Activated T-cell treated with anti-CD3 and anti-CD28 coated beads for 24 hours (primary cell): ENCODE results near the gene RASA3.
"Not testable (repeated sequence)": the region's sequence is repeated elsewhere in the genome, so short reads cannot be mapped to it uniquely, and the experiment has no call there.

ENCODE experiments used
- DNase-seq: peaks from one replicate; pipeline ENCODE4 v3.0.0-alpha.2; 2020; ENCODE audit warnings: low read depth

Gene RASA3

GRCh38 chr13:114155926-114156883 lies 23.8 kb upstream of the RASA3 start:
- DNase-seq: no peak

DNA sequence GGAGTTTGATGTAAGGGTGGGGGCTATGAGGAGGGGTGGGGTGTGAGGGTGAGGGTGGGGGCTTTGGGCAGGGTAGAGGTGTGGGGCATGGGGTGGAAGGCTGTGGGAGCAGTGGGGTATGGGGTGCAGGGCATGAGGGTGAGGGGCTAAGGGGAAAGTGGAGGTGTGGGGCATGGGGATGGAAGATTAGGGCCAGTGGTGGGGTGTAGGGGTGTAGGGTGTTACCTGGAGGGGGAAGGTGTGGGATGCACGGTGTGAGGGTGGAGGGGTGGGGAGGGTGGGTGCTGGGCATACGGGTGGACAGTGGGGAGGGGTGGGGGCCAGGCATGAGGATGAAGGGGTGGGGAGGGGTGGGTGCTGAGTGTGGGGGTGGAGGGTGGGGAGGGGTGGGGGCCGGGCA lies 22.9 kb upstream of the RASA3 start:
- no peak for DNase-seq

GRCh38 chr13:114154476-114154875 lies 22.1 kb upstream of the RASA3 start:
- no peak for DNase-seq

DNA sequence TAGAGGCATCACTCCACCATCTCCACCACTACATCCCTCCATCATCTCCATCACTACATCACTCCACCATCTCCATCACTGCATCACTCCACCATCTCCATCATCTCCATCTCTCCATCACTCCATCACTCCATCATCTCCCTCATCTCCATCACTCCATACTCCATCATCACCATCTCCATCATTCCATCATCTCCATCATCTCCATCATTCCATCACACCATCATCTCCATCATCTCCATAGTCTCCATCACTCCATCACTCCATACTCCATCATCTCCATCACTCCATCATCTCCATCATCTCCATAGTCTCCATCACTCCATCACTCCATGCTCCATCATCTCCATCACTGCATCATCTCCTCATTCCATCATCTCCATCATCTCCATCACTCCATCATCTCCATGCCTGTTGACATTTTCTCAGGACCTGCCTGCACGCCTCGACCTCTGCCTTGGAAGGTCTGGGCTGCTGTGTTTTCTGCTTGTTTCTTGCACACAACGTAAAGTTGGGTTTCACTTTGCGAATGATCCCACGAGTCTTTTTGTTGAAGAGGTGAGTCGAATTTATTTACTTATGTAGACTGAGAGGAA lies 21.2 kb upstream of the RASA3 start:
- no peak for DNase-seq

DNA sequence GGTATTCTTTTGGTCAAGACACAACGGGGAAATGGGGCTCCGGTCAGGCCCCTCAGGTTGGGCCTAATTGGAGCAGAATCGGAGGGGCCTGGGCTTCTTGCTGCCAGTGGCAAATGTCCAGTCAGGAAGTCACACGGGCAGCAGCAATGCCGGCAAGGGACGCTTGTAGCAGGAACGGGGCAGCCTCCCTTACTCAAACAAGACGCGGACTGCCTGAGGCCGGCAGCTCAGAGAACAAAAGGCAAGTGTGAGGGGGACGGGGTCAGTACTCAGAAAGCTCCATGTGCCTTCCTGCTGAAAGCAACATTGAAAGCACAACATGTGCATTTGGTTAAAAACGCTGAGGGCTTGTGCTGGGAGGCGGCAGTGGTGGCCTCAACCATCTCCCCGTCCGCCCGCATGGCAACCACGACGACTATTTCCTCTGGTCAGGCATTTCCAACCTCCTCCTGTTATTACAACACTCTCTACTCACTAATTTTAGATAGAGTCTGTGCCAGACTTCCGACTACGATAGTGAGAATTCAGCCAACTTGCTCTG lies 20.5 kb upstream of the RASA3 start:
- DNase-seq: no peak

GRCh38 chr13:114152285-114152645 lies 19.8 kb upstream of the RASA3 start:
- no peak for DNase-seq

DNA sequence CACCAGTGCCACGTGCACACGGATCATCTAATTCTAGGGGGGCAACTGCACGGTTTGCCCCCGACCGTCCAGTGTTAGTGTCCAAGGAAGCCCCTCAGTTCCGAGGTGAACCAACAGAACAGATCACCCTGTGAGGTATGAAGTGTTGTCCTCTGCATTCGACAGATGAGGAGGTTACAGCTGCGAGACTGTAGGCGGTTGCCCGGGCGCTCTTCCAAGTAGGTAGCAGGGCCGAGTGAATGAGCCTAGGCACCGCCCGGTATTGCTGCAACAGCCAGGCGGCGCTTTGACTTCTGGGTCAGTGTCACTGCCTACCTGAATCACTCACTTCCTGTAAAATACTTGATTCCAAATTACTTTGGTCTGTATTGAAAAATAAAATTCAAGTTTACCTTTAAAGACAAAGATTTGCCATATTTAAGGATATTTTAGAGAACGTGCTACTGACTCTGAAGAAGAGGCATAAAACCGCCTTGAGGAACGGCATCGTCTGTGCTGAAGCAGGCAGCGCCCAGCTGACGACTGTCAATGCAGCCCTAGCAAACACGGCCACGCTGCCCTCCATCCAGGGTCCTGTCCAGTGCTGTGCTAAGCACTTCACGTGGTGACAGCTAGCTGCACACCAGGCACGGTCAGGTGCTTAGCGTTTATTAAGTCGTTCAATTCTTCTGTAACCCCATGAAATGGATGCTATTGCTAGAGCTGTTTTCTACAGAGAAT lies 19.3 kb upstream of the RASA3 start:
- peak; percentile 30 for DNase-seq

DNA sequence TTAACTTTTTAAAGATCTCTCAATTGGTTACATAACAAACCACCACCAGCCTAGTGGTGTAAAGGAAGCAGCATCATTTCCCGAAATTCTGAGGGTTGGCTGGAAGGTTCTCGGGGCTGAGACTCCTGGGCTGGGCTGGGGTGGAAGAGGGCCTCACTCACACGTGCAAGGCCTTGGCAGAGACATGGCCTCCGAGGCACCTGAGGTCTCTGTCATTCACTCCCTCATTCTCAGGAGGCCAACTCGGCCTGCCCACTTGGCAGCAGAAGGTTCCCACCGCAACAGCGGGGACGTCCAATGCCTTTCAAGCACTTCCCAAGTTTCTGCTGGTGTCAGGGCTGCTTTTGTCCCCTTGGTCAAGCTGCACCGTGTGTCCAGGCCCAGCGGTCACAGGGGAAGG lies 18.6 kb upstream of the RASA3 start:
- no peak for DNase-seq

GRCh38 chr13:114149774-114150740 lies 17.6 kb upstream of the RASA3 start:
- DNase-seq: no peak

DNA sequence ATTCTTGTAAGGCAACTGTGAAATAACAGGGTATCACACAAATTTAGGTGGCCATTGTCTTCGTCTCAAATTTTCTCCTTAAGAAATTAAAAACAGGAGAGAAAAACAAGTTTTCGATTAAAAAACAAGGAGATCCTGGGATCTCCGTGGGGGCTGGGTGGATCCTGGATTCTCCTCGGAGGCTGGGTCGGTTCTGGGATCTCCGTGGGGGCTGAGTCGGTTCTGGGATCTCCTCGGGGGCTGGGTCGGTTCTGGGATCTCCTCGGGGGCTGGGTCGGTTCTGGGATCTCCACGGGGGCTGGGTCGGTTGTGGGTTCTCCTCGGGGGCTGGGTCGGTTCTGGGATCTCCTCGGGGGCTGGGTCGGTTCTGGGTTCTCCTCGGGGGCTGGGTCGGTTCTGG lies 16.5 kb upstream of the RASA3 start:
- DNase-seq: not testable (repeated sequence)

DNA sequence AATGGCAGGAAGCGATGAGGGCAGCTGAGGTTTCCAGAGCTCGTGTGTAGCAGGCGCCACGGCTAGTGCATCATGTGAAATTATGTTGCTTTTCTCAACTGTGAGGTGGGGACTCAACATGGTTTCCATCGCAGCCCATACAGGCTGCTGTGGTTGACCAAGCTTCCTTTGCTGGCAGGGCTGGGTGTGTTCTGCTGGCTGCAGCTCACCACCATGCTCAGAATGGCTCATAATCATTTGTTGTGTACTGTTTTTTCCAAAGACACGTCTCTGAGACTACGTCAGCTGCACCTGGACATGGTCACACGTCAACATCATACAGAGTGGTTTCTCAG lies 16.1 kb upstream of the RASA3 start:
- DNase-seq: peak; percentile 72

DNA sequence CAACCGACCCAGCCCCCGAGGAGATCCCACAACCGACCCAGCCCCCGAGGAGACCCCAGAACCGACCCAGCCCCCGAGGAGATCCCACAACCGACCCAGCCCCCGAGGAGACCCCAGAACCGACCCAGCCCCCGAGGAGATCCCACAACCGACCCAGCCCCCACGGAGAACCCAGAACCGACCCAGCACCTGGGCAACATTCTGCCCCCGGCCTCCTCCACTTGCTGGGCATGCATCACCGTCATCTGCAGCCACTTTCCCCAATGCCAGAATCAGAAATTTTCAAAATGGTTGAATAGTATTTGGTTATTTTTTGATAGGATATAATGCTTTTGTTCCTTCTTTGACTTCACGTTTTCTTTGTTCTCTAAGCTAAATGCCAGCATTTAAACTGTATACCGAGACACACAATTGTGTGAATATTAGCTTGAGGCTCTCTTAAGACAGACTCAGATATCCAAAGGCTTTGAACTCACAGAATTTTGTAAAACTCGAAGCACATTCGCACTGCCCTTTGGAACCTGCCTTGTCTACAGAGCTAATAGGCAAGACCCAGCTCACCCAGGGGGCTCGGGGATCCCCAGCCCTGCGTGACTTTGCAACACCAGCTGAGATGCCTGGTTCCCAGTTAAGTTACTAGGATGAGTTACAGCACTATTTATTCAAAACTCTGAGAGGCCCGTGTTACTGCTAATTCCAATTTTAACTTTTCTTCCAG lies 15.5 kb upstream of the RASA3 start:
- no peak for DNase-seq

DNA sequence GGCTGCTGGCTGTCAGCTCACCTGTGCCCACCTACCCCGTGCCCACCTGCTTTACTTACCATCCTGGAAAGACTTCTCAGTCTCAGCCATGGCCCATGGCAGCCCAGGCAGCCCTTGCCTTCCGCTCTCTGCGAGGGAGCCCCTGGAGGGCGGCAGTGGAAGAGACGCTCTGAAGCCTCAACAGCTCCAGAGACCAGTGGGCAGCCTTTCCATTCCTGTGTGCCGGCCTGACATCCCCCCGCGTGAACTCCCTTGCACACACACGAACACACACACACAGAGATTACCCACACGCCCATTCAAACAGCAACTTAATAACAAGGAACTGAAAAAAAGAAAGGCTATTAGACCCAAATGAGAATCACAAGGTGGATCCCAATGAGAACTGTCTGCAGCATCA lies 14.2 kb upstream of the RASA3 start:
- DNase-seq: no peak

DNA sequence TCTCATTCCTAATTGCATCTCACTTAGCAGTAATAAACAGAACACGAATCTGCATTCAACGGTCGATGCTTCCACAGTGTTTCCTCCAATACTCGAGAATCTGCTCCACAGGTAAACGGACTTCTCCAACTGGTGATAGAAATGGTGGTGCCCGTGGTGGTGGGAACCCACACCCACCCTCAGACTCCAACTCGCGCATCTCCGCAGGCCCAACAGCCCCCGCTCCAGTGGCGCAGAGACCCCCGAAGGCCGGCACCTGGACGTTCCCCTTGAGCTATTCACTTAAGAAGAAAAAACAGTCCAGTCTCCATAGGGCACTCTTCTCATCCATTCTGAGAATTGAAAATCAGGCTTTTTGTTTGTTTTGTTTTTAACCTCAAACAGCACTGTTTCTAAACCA lies 13.8 kb upstream of the RASA3 start:
- DNase-seq: no peak

DNA sequence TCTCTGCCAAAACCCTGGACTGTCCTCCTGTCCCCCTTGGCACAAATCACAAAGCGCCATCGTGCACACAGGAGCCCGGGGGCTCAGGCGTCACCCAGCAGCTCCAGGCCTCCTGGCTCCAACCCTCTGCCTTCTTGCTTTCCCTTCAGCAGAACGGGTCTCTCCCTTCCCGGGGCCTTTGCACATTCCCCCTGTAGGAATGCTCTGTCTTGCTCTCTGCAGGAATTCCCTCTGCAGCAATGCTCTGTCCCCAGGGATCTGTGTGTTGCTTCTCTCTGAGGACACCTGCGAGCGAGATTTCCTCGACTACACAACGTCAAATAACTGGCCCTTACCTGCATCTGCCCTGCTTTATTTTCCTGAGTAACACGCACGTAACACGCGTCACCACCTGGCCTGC lies 13.3 kb upstream of the RASA3 start:
- DNase-seq: no peak

GRCh38 chr13:114145256-114145655 lies 12.8 kb upstream of the RASA3 start:
- no peak for DNase-seq

DNA sequence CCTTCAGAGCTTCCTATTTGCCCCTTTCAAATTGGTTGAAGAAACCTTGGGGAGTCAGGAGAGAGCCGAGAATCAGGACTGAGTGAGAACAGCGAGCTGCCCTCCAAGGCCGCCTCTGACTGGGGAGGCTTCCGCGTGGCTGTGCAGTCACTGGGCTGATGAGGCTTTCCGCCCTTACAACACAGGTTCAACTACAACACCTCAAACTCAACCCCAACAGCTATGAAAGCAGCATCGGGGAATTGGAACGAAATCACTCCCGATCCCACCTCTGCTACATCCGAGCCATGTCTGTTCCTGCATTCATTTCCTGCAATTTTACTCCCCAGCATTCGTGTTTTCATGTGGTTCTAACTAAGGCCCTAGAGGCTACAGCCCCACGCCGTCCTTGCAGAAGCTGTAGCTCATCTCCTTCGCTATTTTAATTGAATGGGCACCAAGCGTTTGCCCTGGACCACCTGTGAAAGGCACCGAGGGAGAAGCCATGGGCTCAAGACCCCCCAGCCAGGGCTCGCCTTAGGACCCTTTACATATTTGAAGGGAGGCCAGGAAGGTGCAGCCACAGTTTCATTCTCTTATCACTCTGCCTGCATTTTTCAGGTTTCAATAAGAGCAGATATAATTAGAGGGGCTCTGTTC lies 12.3 kb upstream of the RASA3 start:
- no peak for DNase-seq

DNA sequence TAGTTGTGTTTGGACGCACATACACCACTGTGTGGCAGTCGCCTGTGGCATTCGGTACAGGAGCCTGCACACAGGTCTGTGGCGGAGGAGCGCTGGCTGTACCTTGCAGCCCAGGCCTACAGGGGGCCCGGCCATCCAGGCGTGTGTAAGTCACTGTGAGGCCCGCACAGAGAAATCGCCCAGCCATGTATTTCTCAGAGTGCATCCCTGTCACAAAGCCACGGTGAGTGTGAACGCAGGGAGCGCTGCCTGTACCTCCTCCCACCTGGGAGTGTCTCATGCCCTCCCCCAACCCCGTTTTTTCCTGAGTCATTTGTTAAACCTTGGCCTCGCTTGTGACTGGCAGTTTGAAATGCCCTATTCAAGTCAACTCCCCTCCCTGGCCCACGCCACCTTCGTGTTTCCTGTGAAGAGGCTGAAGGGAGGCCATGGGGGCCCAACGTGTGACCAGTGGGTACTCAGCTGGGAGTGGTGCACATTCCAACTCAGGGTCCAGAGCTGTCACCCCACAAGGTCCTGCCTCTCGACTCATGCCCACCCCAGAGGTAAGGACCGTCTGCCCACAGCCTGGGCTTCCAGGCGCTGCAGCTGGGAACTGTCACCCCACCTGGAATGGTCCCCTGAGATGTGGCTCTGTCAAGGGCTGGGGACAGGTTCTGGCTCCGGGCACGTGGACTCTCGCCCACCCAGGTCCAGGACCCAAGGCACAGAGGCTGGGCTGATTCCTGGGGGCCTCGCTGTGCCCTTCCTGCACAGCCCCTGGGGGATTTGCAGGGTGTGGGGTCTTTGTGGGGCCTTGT lies 11.6 kb upstream of the RASA3 start:
- no peak for DNase-seq

DNA sequence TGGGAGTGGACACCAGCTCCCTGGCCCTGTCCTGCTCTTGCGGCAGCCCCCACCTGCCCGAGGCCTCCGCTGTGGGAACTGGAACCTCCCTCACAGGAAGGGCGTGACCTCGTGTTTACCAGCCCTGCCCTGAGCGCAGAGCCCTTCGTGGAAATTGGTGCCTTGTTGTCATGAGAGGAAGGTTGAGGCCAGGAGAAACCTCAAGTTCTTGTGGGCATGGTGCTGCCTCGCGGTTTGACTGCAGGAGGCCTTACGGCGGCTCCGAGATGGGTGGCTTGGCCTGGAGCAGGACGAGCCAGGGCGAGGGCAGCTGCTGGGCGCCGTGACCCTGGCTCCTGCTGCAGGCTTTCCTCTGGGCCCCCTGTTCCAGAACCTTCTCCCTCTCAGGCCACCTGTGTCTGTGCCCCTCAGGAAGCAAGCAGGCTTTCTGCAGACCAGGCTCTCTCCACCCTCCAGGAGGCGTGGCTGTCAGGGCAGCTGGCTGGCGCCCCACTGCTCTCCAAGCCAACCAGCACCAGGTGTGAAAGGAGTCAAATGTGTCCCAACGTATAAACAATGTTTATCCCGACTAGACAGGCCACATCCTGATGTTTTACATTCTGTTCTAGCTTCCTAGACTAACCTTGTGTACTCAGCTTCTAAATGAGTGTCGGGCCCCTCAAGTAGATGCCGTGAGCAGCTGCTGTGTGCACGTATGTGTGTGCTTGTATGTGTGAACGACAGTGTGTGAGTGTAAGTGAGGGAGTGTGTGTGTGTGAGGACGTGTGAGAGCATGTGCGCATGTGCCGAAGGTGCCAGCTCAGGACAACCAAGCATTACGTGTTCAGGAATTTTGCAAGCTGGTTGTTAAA lies 10.4 kb upstream of the RASA3 start:
- no peak for DNase-seq
